ENCODE data around the gene SLC25A25. TPM values are rescaled to one million over a fixed set of nuclear protein-coding genes. Genes with fewer than 3 reads are reported as not detected.

Gene SLC25A25
- total RNA-seq, 1 donor from 2014 or later, result 8.5 TPM

GRCh38 chr9:128078504-128079434, 10.7 kb downstream of the SLC25A25 start:
- peaks cover 12% of the 10 kb centered on the region for H4K20me1 ChIP-seq (ENCODE audit: low read depth)
- peaks cover 12% of the 10 kb centered on the region for H3K4me1 ChIP-seq
- no peaks in the 10 kb centered on the region for H3K36me3 ChIP-seq
- H3F3A ChIP-seq (ENCODE audit: low read depth), result peaks cover 30% of the 10 kb centered on the region
- no peak for DNase-seq (ENCODE audit: low spot score)
- no peaks in the 10 kb centered on the region for H3K9me3 ChIP-seq (ENCODE audit: low read depth)
- no peak overlapping the region for H3K9ac ChIP-seq
- no peak overlapping the region for H3K27ac ChIP-seq
- H3K79me2 ChIP-seq (ENCODE audit: low read depth), result peaks cover 41% of the 10 kb centered on the region
- peaks cover 29% of the 10 kb centered on the region for H3K4me1 Mint-ChIP-seq
- no peak for TF ChIP-seq EZH2phosphoT487 (IDR thresholded peaks at IDR 0.05)
- TF ChIP-seq CTCF (IDR thresholded peaks at IDR 0.05), result no peak
- TF ChIP-seq EZH2 (IDR thresholded peaks at IDR 0.05), result no peak
- peaks cover 6% of the 10 kb centered on the region for H3K36me3 Mint-ChIP-seq
- no peaks in the 10 kb centered on the region for H3K27me3 ChIP-seq
- H3K4me3 Mint-ChIP-seq, result no peak overlapping the region
- peaks cover 4% of the 10 kb centered on the region for H3K27me3 Mint-ChIP-seq (ENCODE audit: insufficient read depth, low read depth)
- no peak overlapping the region for H2AFZ ChIP-seq (replicated peaks)
- H3K4me3 ChIP-seq, result no peak overlapping the region
- no peak overlapping the region for H3K4me2 ChIP-seq
- no peaks in the 10 kb centered on the region for H3K9me3 Mint-ChIP-seq
- H3K27ac Mint-ChIP-seq, result no peak overlapping the region

- no peak overlapping the region for H3K4me3 Mint-ChIP-seq
- H2AFZ ChIP-seq (replicated peaks), result no peak overlapping the region
- no peaks in the 10 kb centered on the region for H3K9me3 Mint-ChIP-seq
- peaks cover 7% of the 10 kb centered on the region for H3K27me3 Mint-ChIP-seq (ENCODE audit: insufficient read depth, low read depth)
- peaks cover 33% of the 10 kb centered on the region for H3K79me2 ChIP-seq (ENCODE audit: low read depth)
- peaks cover 7% of the 10 kb centered on the region for H3K36me3 Mint-ChIP-seq
- peaks cover 30% of the 10 kb centered on the region for H3F3A ChIP-seq (ENCODE audit: low read depth)
- H3K36me3 ChIP-seq, result no peaks in the 10 kb centered on the region
- DNase-seq (ENCODE audit: low spot score), result no peak
- H3K27me3 ChIP-seq, result no peaks in the 10 kb centered on the region
- H4K20me1 ChIP-seq (ENCODE audit: low read depth), result peaks cover 12% of the 10 kb centered on the region
- H3K4me2 ChIP-seq, result peak overlapping the region; percentile 23
- no peak overlapping the region for H3K27ac Mint-ChIP-seq
- H3K4me3 ChIP-seq, result no peak overlapping the region
- H3K9me3 ChIP-seq (ENCODE audit: low read depth), result no peaks in the 10 kb centered on the region
- peaks cover 12% of the 10 kb centered on the region for H3K4me1 ChIP-seq
- peaks cover 36% of the 10 kb centered on the region for H3K4me1 Mint-ChIP-seq
- peak overlapping the region; percentile 85 for H3K27ac ChIP-seq
- no peak overlapping the region for H3K9ac ChIP-seq
- TF ChIP-seq EZH2 (IDR thresholded peaks at IDR 0.05) (no peak), CTCF (IDR thresholded peaks at IDR 0.05) (no peak), EZH2phosphoT487 (IDR thresholded peaks at IDR 0.05) (no peak)
These were observed 12.2 kb downstream of the SLC25A25 start for GRCh38 chr9:128080206-128080605.

- Histone ChIP-seq H3K4me1 (peaks cover 12% of the 10 kb centered on the region), H3K4me3 (no peak overlapping the region), H3K4me2 (peak overlapping the region; percentile 23), H3K36me3 (no peaks in the 10 kb centered on the region), H3F3A (ENCODE audit: low read depth) (peaks cover 30% of the 10 kb centered on the region), H3K9ac (no peak overlapping the region), H3K9me3 (ENCODE audit: low read depth) (no peaks in the 10 kb centered on the region), H3K27me3 (no peaks in the 10 kb centered on the region), H4K20me1 (ENCODE audit: low read depth) (peaks cover 12% of the 10 kb centered on the region), H2AFZ (replicated peaks) (no peak overlapping the region), H3K79me2 (ENCODE audit: low read depth) (peaks cover 31% of the 10 kb centered on the region), H3K27ac (peak overlapping the region; percentile 85)
- Mint-ChIP-seq H3K36me3 (peaks cover 7% of the 10 kb centered on the region), H3K27ac (peak overlapping the region; percentile 94), H3K9me3 (no peaks in the 10 kb centered on the region), H3K27me3 (ENCODE audit: insufficient read depth, low read depth) (peaks cover 7% of the 10 kb centered on the region), H3K4me1 (peaks cover 36% of the 10 kb centered on the region), H3K4me3 (peak overlapping the region; percentile 50)
- TF ChIP-seq EZH2 (IDR thresholded peaks at IDR 0.05) (no peak), CTCF (IDR thresholded peaks at IDR 0.05) (no peak), EZH2phosphoT487 (IDR thresholded peaks at IDR 0.05) (no peak)
- DNase-seq (ENCODE audit: low spot score), result peak; percentile 81
These were observed 13.0 kb downstream of the SLC25A25 start for GRCh38 chr9:128081056-128081455.
